HEK293 (cell line): ENCODE results near the gene PLEKHA8.
A peak's percentile ranks its signal among the peaks of the same experiment; 100 is the strongest.

Experiments
- CTCF ChIA-PET: fragments of 350-600 bp; formaldehyde crosslinking; extraction: SDS; loops from one replicate; lab custom pipeline; 2021; ENCODE audit warnings: antibody characterized with exemption; lab: Yijun Ruan, JAX
- POLR2A ChIA-PET: fragments of 300-600 bp; formaldehyde crosslinking; extraction: SDS; loops from one replicate; lab custom pipeline; 2020; ENCODE audit warnings: antibody characterized with exemption, inconsistent platforms; lab: Yijun Ruan, JAX
- H3K27ac ChIP-seq: fragments of 200-500 bp; sonication (Bioruptor generic); 2 replicates; pipeline ENCODE4 v1.5.1; 2014; ENCODE audit warnings: low read depth, low read length, control low read depth, inconsistent platforms; ENCODE audit errors: extremely low read depth
- H3K36me3 ChIP-seq, 2 experiments: fragments of 200-500 bp in 1 of 2; sonication (Bioruptor generic) in 1 of 2; 1 replicate in 1 of 2; 2 replicates in 1 of 2; pipeline ENCODE4 v1.5.1; 2014 to 2017; ENCODE audit warnings: inconsistent platforms in 2 of 2, low read length in 2 of 2; ENCODE audit not compliant: control insufficient read depth in 2 of 2, insufficient read depth in 1 of 2
- H3K4me1 ChIP-seq: fragments of 200-500 bp; sonication (Bioruptor generic); 2 replicates; pipeline ENCODE4 v1.5.1; 2014; ENCODE audit warnings: mild to moderate bottlenecking, low read length, inconsistent platforms; ENCODE audit not compliant: control insufficient read depth, insufficient read depth
- H3K4me3 ChIP-seq: 2 replicates; pipeline ENCODE4 v1.5.1; 2011; ENCODE audit warnings: low read depth, mild to moderate bottlenecking, control low read depth, low read length, moderate library complexity
- H3K9me3 ChIP-seq: fragments of 200-500 bp; sonication (Bioruptor generic); 2 replicates; pipeline ENCODE4 v1.5.1; 2014; ENCODE audit warnings: low read depth, low read length, inconsistent platforms; ENCODE audit not compliant: control insufficient read depth, insufficient read depth
- EGR2 ChIP-seq: fragments of 450-650 bp; formaldehyde crosslinking; IDR thresholded peaks from 2 replicates; pipeline ENCODE4 v1.5.1; 2016; ENCODE audit warnings: low read depth, missing biosample characterization, missing genetic modification characterization
- HIC1 ChIP-seq: fragments of 450-650 bp; formaldehyde crosslinking; IDR thresholded peaks from 2 replicates; pipeline ENCODE4 v1.5.1; 2016; ENCODE audit warnings: missing biosample characterization, missing genetic modification characterization
- HOXC10 ChIP-seq: sonication (generic); formaldehyde crosslinking; IDR thresholded peaks from 2 replicates; pipeline ENCODE4 v1.8.1; 2023; ENCODE audit warnings: mild to moderate bottlenecking, missing genetic modification reagents
- KLF9 ChIP-seq: fragments of 450-650 bp; formaldehyde crosslinking; IDR thresholded peaks from 2 replicates; pipeline ENCODE4 v1.5.1; 2016; ENCODE audit warnings: missing biosample characterization, missing genetic modification characterization, low read depth
- REST ChIP-seq: fragments of 450-650 bp; formaldehyde crosslinking; IDR thresholded peaks from 2 replicates; pipeline ENCODE4 v1.5.1; 2016; ENCODE audit warnings: missing biosample characterization, missing genetic modification characterization
- SP2 ChIP-seq: fragments of 450-650 bp; formaldehyde crosslinking; IDR thresholded peaks from 2 replicates; pipeline ENCODE4 v1.5.1; 2016; ENCODE audit warnings: missing biosample characterization, missing genetic modification characterization
- TCF7L2 ChIP-seq: IDR thresholded peaks from 2 replicates; pipeline ENCODE4 v1.6.1; 2011; ENCODE audit warnings: low read depth, mild to moderate bottlenecking, inconsistent platforms, low read length, moderate library complexity, borderline replicate concordance
- ZBTB10 ChIP-seq: fragments of 450-650 bp; formaldehyde crosslinking; IDR thresholded peaks from 2 replicates; pipeline ENCODE4 v1.5.1; 2016; ENCODE audit warnings: missing biosample characterization, missing genetic modification characterization
- ZBTB20 ChIP-seq: fragments of 450-650 bp; formaldehyde crosslinking; IDR thresholded peaks from 2 replicates; pipeline ENCODE4 v1.5.1; 2016; ENCODE audit warnings: missing biosample characterization, missing genetic modification characterization
- ZBTB48 ChIP-seq: fragments of 450-650 bp; formaldehyde crosslinking; IDR thresholded peaks from 2 replicates; pipeline ENCODE4 v1.5.1; 2016; ENCODE audit warnings: missing biosample characterization, missing genetic modification characterization
- ZBTB8A ChIP-seq: fragments of 450-650 bp; formaldehyde crosslinking; IDR thresholded peaks from 2 replicates; pipeline ENCODE4 v1.5.1; 2016; ENCODE audit warnings: missing biosample characterization, missing genetic modification characterization
- ZNF174 ChIP-seq: fragments of 450-650 bp; formaldehyde crosslinking; IDR thresholded peaks from 2 replicates; pipeline ENCODE4 v1.5.0; 2017; ENCODE audit warnings: missing biosample characterization, mild to moderate bottlenecking, missing genetic modification characterization
- ZNF175 ChIP-seq: fragments of 450-650 bp; formaldehyde crosslinking; IDR thresholded peaks from 2 replicates; pipeline ENCODE4 v1.5.1; 2016; ENCODE audit warnings: missing biosample characterization, missing genetic modification characterization
- ZNF18 ChIP-seq: fragments of 450-650 bp; formaldehyde crosslinking; IDR thresholded peaks from 2 replicates; pipeline ENCODE4 v1.5.1; 2016; ENCODE audit warnings: missing biosample characterization, missing genetic modification characterization
- ZNF2 ChIP-seq: fragments of 450-650 bp; formaldehyde crosslinking; IDR thresholded peaks from 2 replicates; pipeline ENCODE4 v1.5.1; 2016; ENCODE audit warnings: missing biosample characterization, missing genetic modification characterization
- ZNF335 ChIP-seq: fragments of 450-650 bp; formaldehyde crosslinking; conservative IDR thresholded peaks from 2 replicates; pipeline ENCODE4 v1.5.1; 2016; ENCODE audit warnings: missing biosample characterization, missing genetic modification characterization
- ZNF341 ChIP-seq: fragments of 450-650 bp; formaldehyde crosslinking; IDR thresholded peaks from 2 replicates; pipeline ENCODE4; 2016; ENCODE audit warnings: low read depth, missing biosample characterization, missing genetic modification characterization
- ZNF501 ChIP-seq: fragments of 450-650 bp; formaldehyde crosslinking; IDR thresholded peaks from 2 replicates; pipeline ENCODE4 v1.5.1; 2016; ENCODE audit warnings: missing biosample characterization, missing genetic modification characterization
- ZNF521 ChIP-seq: fragments of 450-650 bp; formaldehyde crosslinking; IDR thresholded peaks from 2 replicates; pipeline ENCODE4 v1.5.1; 2017; ENCODE audit warnings: missing biosample characterization, mild to moderate bottlenecking, missing genetic modification characterization
- ZNF600 ChIP-seq: fragments of 450-650 bp; formaldehyde crosslinking; IDR thresholded peaks from 2 replicates; pipeline ENCODE4 v1.5.1; 2016; ENCODE audit warnings: missing biosample characterization, missing genetic modification characterization
- ZNF776 ChIP-seq: fragments of 450-650 bp; formaldehyde crosslinking; IDR thresholded peaks from 2 replicates; pipeline ENCODE4 v1.5.0; 2017; ENCODE audit warnings: missing biosample characterization, missing genetic modification characterization, borderline replicate concordance
- ZNF777 ChIP-seq: fragments of 450-650 bp; formaldehyde crosslinking; IDR thresholded peaks from 2 replicates; pipeline ENCODE4 v1.5.1; 2017; ENCODE audit warnings: missing biosample characterization, missing genetic modification characterization, borderline replicate concordance
- ZSCAN4 ChIP-seq: fragments of 450-650 bp; formaldehyde crosslinking; IDR thresholded peaks from 2 replicates; pipeline ENCODE4 v1.5.1; 2017; ENCODE audit warnings: missing biosample characterization, missing genetic modification characterization
- TF ChIP-seq, protein P1 (sequence below): fragments of 450-650 bp; formaldehyde crosslinking; optimal IDR thresholded peaks from 2 replicates; pipeline ENCODE3; 2016; ENCODE audit warnings: missing biosample characterization, mild to moderate bottlenecking, missing genetic modification characterization

PLEKHA8 gene

DNA sequence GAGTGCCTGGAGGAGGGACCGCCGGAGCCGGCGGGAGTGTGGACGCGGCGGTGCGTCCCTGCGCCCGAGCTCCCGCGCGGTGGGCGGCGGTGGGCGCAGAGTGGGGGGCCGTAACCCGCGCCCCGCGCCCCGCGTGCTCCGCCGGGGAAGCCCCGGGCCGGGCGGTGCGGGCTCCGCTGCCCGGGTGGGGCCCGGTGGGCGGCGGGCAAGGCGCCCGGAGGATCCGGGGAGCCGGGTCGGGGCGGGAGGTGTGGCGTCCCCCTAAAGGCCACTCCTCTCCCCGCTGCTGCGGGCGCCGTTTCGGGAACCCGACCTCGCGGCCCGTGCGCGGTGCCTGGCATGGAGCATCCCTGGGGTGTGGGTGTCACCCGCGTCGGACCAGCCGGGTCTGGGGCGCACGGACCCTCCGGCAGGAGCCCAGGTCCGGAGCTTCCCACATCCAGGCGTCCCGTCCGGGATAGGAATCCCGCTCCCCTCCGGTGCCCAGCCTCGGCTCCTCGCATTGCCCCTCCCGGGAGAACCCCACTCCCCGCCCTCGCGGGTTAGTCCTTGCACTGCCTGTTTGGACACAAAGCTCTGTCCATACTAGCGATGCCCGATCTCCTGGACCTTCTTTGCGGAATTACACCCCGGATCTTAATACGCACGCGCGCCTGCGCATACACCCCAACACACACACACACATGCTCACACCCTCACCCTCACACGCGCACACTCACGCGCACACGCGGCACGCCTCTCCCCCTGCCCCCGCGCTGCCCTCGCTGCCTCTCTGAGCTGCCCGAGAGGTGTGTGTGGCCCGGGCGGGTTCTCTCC lies 107.3 kb downstream of the PLEKHA8 start:
- POLR2A ChIA-PET, result interaction anchor here (1.4 to 1.6 kb wide), 2 partner anchors 8 to 22 kb away, joined by 4 to 5 read pairs; no protein-coding TSS in a partner anchor
- H3K4me3 ChIP-seq, result peak overlapping the region; percentile 86
- no peaks in the 10 kb centered on the region for H3K4me1 ChIP-seq
- no peaks in the 10 kb centered on the region for H3K9me3 ChIP-seq
- peak overlapping the region; percentile 82 for H3K27ac ChIP-seq
- CTCF ChIA-PET, result interaction anchor here (0.6 to 0.7 kb wide), 3 partner anchors 101 to 1302 kb away, joined by 3 read pairs; no protein-coding TSS in a partner anchor
- H3K36me3 ChIP-seq, result no peaks in the 10 kb centered on the region; a peak in 1 of 3 replicates
- TF ChIP-seq ZBTB48 (tag by site-specific recombination) (peak; percentile 22; the same call in 1 of the 2 replicates), ZNF341 (tag by site-specific recombination) (peak; percentile 50), TCF7L2 (no peak), ZBTB20 (tag by site-specific recombination) (peak; percentile 83; the same call in 1 of the 2 replicates), HOXC10 (CRISPR knock-in tag) (no peak), ZNF600 (tag by site-specific recombination) (peak; percentile 73), ZBTB10 (peak; percentile 89), ZNF175 (tag by site-specific recombination) (no peak), ZSCAN4 (tag by site-specific recombination) (peak; percentile 87), SP2 (peak; percentile 60), EGR2 (tag by site-specific recombination) (peak; percentile 71), ZNF521 (tag by site-specific recombination) (no peak), ZNF501 (tag by site-specific recombination) (peak; percentile 57; the same call in 1 of the 2 replicates), ZNF777 (tag by site-specific recombination) (no peak), ZNF174 (tag by site-specific recombination) (no peak), ZNF18 (tag by site-specific recombination) (peak; percentile 80), REST (peak; percentile 27; the same call in 1 of the 2 replicates), HIC1 (tag by site-specific recombination) (peak; percentile 69; the same call in 1 of the 2 replicates), KLF9 (tag by site-specific recombination) (peak; percentile 71; the same call in 1 of the 2 replicates), ZNF335 (peak; percentile 98), ZNF776 (tag by site-specific recombination) (no peak), ZNF2 (tag by site-specific recombination) (peak; percentile 32; the same call in 1 of the 2 replicates), ZBTB8A (tag by site-specific recombination) (peak; percentile 83)
- TF ChIP-seq, protein P1, sequence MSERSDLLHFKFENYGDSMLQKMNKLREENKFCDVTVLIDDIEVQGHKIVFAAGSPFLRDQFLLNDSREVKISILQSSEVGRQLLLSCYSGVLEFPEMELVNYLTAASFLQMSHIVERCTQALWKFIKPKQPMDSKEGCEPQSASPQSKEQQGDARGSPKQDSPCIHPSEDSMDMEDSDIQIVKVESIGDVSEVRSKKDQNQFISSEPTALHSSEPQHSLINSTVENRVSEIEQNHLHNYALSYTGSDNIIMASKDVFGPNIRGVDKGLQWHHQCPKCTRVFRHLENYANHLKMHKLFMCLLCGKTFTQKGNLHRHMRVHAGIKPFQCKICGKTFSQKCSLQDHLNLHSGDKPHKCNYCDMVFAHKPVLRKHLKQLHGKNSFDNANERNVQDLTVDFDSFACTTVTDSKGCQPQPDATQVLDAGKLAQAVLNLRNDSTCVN (tag by site-specific recombination), result peak; percentile 99
